RWPE2 (cell line): ENCODE results near the gene TDRD12.

Source experiments
- ATAC-seq: fragments of 200-7000 bp; cut with Tn5 transposase; 3 replicates; pipeline ENCODE4 v1.9.1; 2021; ENCODE audit warnings: low read depth
- DNase-seq: peaks from one replicate; pipeline ENCODE4 v3.0.0-alpha.2; 2020; ENCODE audit warnings: low spot score
- H3K27ac ChIP-seq: fragments of 450-650 bp; 2 replicates; pipeline ENCODE4 v1.5.1; 2017; ENCODE audit warnings: mild to moderate bottlenecking; ENCODE audit not compliant: poor library complexity, severe bottlenecking
- H3K27me3 ChIP-seq: fragments of 250-450 bp; sonication (Bioruptor Pico); 2 replicates; pipeline ENCODE4 v1.5.1; 2021; ENCODE audit warnings: mild to moderate bottlenecking, moderate library complexity; ENCODE audit not compliant: insufficient read depth, poor library complexity, severe bottlenecking
- H3K36me3 ChIP-seq: fragments of 250-450 bp; sonication (Bioruptor Pico); 2 replicates; pipeline ENCODE4 v1.5.1; 2020; ENCODE audit warnings: low read depth, mild to moderate bottlenecking, moderate library complexity
- H3K4me1 ChIP-seq: fragments of 250-450 bp; sonication (Bioruptor Pico); 2 replicates; pipeline ENCODE4 v1.5.1; 2021; ENCODE audit warnings: mild to moderate bottlenecking, moderate library complexity; ENCODE audit not compliant: insufficient read depth, poor library complexity, severe bottlenecking
- H3K4me3 ChIP-seq: fragments of 250-450 bp; sonication (Bioruptor Pico); 2 replicates; pipeline ENCODE4 v1.5.1; 2021; ENCODE audit warnings: mild to moderate bottlenecking, moderate library complexity; ENCODE audit not compliant: severe bottlenecking
- H3K9me3 ChIP-seq: fragments of 250-450 bp; sonication (Bioruptor Pico); 2 replicates; pipeline ENCODE4 v1.5.1; 2021; ENCODE audit warnings: mild to moderate bottlenecking, moderate library complexity; ENCODE audit not compliant: severe bottlenecking
- CTCF ChIP-seq: fragments of 450-650 bp; IDR thresholded peaks from one replicate; pipeline ENCODE4 v1.5.1; 2017; ENCODE audit warnings: mild to moderate bottlenecking, moderate library complexity; ENCODE audit not compliant: poor library complexity, severe bottlenecking

TDRD12 gene

GRCh38 chr19:32823747-32824102, 104.2 kb downstream of the TDRD12 start:
- no peaks in the 10 kb centered on the region for H3K36me3 ChIP-seq
- H3K27me3 ChIP-seq = no peaks in the 10 kb centered on the region
- no peak for ATAC-seq
- H3K27ac ChIP-seq = no peak overlapping the region
- DNase-seq = no peak
- no peaks in the 10 kb centered on the region for H3K9me3 ChIP-seq
- no peak overlapping the region for H3K4me3 ChIP-seq
- TF ChIP-seq CTCF = no peak
- no peaks in the 10 kb centered on the region for H3K4me1 ChIP-seq

GRCh38 chr19:32824191-32824751, 104.7 kb downstream of the TDRD12 start:
- Histone ChIP-seq H3K27ac (no peak overlapping the region), H3K4me3 (no peak overlapping the region), H3K9me3 (no peaks in the 10 kb centered on the region), H3K27me3 (no peaks in the 10 kb centered on the region), H3K36me3 (no peaks in the 10 kb centered on the region), H3K4me1 (no peaks in the 10 kb centered on the region)
- ATAC-seq (no peak; the same call in 2 of the 3 replicates), DNase-seq (no peak)
- no peak for TF ChIP-seq CTCF

- ATAC-seq (no peak), DNase-seq (no peak)
- Histone ChIP-seq H3K36me3 (no peaks in the 10 kb centered on the region), H3K27ac (no peak overlapping the region), H3K4me1 (no peaks in the 10 kb centered on the region), H3K27me3 (no peaks in the 10 kb centered on the region), H3K4me3 (no peak overlapping the region), H3K9me3 (no peaks in the 10 kb centered on the region)
- no peak for TF ChIP-seq CTCF
These were observed 105.5 kb downstream of the TDRD12 start for GRCh38 chr19:32824916-32825608.

GRCh38 chr19:32828139-32828538, 108.6 kb downstream of the TDRD12 start:
- TF ChIP-seq CTCF = no peak
- Histone ChIP-seq H3K4me3 (no peak overlapping the region), H3K4me1 (no peaks in the 10 kb centered on the region), H3K36me3 (no peaks in the 10 kb centered on the region), H3K27ac (no peak overlapping the region), H3K9me3 (no peaks in the 10 kb centered on the region), H3K27me3 (no peaks in the 10 kb centered on the region)
- DNase-seq (no peak), ATAC-seq (no peak)
